GM10266 (cell line): ENCODE measurements around the gene KCNQ4.

ENCODE experiments used
- DNase-seq: peaks from one replicate; pipeline ENCODE4 v3.0.0; 2012; ENCODE audit errors: extremely low spot score
- CTCF ChIP-seq: IDR thresholded peaks from 2 replicates; pipeline ENCODE4 v1.5.1; 2012; ENCODE audit warnings: mild to moderate bottlenecking, low read depth; ENCODE audit not compliant: control insufficient read depth, insufficient read depth; ENCODE audit errors: missing control alignments

The KCNQ4 gene

GRCh38 chr1:40770296-40771070 lies 13.1 kb upstream of the KCNQ4 start:
- DNase-seq, result no peak
- TF ChIP-seq CTCF, result no peak

- no peak for DNase-seq
- no peak for TF ChIP-seq CTCF
Measured at GRCh38 chr1:40772146-40772955, 11.2 kb upstream of the KCNQ4 start.

- no peak for TF ChIP-seq CTCF
- DNase-seq, result no peak
Measured at GRCh38 chr1:40773748-40774265, 9.8 kb upstream of the KCNQ4 start.

- DNase-seq, result peak; percentile 61
Measured at GRCh38 chr1:40774266-40774998, 9.2 kb upstream of the KCNQ4 start.

GRCh38 chr1:40776236-40777072 lies 7.1 kb upstream of the KCNQ4 start:
- DNase-seq, result no peak
- no peak for TF ChIP-seq CTCF

More at GRCh38 chr1:40774266-40774998, 9.2 kb upstream of the KCNQ4 start:
- TF ChIP-seq CTCF, result peak; percentile 81

- DNase-seq, result no peak
- TF ChIP-seq CTCF, result no peak
Measured at GRCh38 chr1:40777224-40777970, 6.2 kb upstream of the KCNQ4 start.
